ENCODE data around the gene SEBOX. TPM values are rescaled to one million over a fixed set of nuclear protein-coding genes. Genes with fewer than 3 reads are reported as not detected.

Gene SEBOX
- total and polyA plus RNA-seq, 4 donors, result not detected

DNA sequence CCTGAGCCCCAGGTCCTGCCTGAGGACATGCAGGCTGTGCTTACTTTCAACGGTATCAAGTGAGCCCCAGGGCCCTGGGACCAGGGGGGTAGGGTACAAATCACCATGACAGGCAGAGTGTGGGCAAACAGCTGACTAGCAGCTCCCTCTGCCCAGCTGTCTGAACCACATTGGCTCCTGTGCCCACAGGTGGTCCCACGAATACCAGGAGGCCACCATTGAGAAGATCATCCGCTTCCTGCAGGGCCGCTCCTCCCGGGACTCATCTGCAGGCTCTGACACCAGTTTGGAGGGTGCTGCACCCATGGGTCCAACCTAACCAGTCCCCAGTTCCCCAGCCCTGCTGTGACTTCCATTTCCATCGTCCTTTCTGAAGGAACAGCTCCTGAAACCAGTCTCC lies 31.0 kb upstream of the SEBOX start:
- WGBS, 2 donors, result 81 to 84% methylated on average over 6 of the region's 6 CpGs
- Histone ChIP-seq H3K36me3 (ENCODE audit: control insufficient read depth in 1 of 2, insufficient read depth in 2 of 2, low read length in 1 of 2) (peaks cover 0 to 4% of the 10 kb centered on the region in 2 donors), H3K9me3 (ENCODE audit: control insufficient read depth, low read length) (no peaks in the 10 kb centered on the region), H3K27me3 (ENCODE audit: control insufficient read depth in 1 of 2, insufficient read depth in 2 of 2, low read length in 1 of 2) (no peaks in the 10 kb centered on the region), H3K27ac (ENCODE audit: low read depth in 1 of 2, low read length in 2 of 2) (no peak overlapping the region), H3K4me1 (ENCODE audit: control insufficient read depth in 1 of 2, insufficient read depth in 2 of 2, low read length in 2 of 2) (no peaks in the 10 kb centered on the region), H3K4me3 (ENCODE audit: low read length in 2 of 2) (no peak overlapping the region)
- no peak for ATAC-seq (ENCODE audit: low FRiP score)
- DNase-seq, result no peak
- intact Hi-C loops (cut with DNase I), result no loop called here

DNA sequence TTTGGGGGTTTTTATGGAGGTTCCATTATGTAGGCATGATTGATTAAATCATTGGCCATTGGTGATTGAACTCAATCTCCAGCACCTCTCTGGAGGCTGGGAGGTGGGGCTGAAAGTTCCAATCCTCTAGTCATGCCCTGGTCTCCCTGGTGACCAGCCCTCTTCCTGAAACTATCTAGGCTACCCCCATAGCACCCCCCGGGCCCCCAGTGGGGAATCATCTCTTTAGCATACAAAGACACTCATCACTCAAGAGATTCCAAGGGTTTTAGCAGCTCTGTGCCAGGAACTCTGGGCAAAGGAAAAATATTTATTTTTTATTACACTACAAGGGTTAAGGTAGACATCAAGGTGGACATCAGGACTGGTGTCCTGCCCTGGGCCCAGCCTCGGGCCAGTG lies 30.4 kb upstream of the SEBOX start:
- intact Hi-C loops (cut with DNase I), result no loop called here
- 44 to 68% methylated on average over 2 of the region's 2 CpGs for WGBS, 2 donors
- Histone ChIP-seq H3K27ac (ENCODE audit: low read depth in 1 of 2, low read length in 2 of 2) (no peak overlapping the region), H3K4me3 (ENCODE audit: low read length in 2 of 2) (no peak overlapping the region), H3K9me3 (ENCODE audit: control insufficient read depth, low read length) (no peaks in the 10 kb centered on the region), H3K4me1 (ENCODE audit: control insufficient read depth in 1 of 2, insufficient read depth in 2 of 2, low read length in 2 of 2) (no peaks in the 10 kb centered on the region), H3K36me3 (ENCODE audit: control insufficient read depth in 1 of 2, insufficient read depth in 2 of 2, low read length in 1 of 2) (peaks cover 0 to 4% of the 10 kb centered on the region in 2 donors), H3K27me3 (ENCODE audit: control insufficient read depth in 1 of 2, insufficient read depth in 2 of 2, low read length in 1 of 2) (no peaks in the 10 kb centered on the region)
- no peak for ATAC-seq (ENCODE audit: low FRiP score)
- DNase-seq, result no peak

DNA sequence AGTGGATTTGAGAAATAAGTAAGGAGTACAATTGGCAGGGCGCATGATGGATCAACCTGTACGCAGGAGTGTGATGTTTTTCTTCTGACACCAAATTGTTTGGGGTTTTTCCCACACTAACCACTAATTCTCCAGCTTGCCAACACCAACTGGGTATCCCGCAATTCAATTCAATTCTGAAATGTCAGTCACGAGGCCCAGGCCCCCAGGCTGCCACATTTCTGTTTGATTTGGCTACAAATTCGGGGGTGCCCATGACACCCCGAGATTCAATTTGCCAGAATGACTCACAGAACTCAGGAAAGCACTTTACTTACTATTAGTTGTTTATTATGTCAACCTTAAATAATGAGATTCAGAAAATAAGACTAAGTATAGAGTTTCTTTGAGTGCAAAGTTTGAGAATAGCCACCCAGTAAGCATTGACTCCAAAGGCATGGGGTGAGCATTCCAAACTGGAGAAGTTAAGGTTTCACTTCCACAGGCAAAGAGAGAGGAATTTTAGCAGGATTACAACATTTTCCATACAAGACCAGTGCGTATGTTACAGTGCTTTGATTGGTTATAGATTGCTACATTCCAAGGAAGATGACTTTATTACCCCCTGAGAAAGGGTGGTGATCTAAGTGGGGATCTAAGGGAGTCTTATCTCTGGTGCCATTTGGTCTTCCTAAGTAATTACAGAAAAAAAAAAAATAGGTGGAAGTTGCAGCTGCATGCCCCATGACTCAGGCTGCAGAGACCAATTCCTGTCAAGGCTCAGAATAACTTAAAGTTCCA lies 29.5 kb upstream of the SEBOX start:
- no peaks in the 10 kb centered on the region for H3K27me3 ChIP-seq (ENCODE audit: control insufficient read depth in 1 of 2, insufficient read depth in 2 of 2, low read length in 1 of 2)
- 66 to 74% methylated on average over 7 of the region's 7 CpGs for WGBS, 2 donors

DNA sequence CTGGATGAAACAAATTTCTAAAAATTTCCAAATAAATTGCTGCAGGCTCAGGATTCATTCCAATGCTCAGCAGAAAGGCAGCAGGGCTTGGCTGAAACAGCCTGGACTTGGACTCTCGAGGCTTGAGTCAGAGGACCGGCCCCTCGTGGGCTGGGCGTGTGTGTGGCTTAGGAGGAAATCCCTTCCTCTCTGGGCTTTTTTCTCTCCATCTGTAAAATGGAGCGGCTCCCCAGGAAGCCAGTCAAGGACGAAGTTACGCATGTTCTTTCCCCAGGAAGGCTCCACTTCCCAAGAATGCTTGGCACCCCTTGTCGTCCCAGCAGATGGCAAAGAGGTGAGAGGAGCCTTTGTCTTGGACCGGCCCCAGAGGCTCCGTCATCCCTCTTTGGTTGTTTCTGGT lies 27.5 kb upstream of the SEBOX start:
- no peak for ATAC-seq (ENCODE audit: low FRiP score)
- H3K4me1 ChIP-seq (ENCODE audit: control insufficient read depth in 1 of 2, insufficient read depth in 2 of 2, low read length in 2 of 2), result no peaks in the 10 kb centered on the region
- H3K4me3 ChIP-seq (ENCODE audit: low read length in 2 of 2), result no peak overlapping the region
- H3K27me3 ChIP-seq (ENCODE audit: control insufficient read depth in 1 of 2, insufficient read depth in 2 of 2, low read length in 1 of 2), result no peaks in the 10 kb centered on the region
- peaks cover 0 to 6% of the 10 kb centered on the region in 2 donors for H3K36me3 ChIP-seq (ENCODE audit: control insufficient read depth in 1 of 2, insufficient read depth in 2 of 2, low read length in 1 of 2)
- DNase-seq, result no peak
- no peak overlapping the region for H3K27ac ChIP-seq (ENCODE audit: low read depth in 1 of 2, low read length in 2 of 2)
- 71 to 72% methylated on average over 10 of the region's 10 CpGs for WGBS, 2 donors
- intact Hi-C loops (cut with DNase I), result no loop called here
- H3K9me3 ChIP-seq (ENCODE audit: control insufficient read depth, low read length), result no peaks in the 10 kb centered on the region

More for the DNA sequence above, 29.5 kb upstream of the SEBOX start:
- H3K4me1 ChIP-seq (ENCODE audit: control insufficient read depth in 1 of 2, insufficient read depth in 2 of 2, low read length in 2 of 2), result no peaks in the 10 kb centered on the region
- no peak for DNase-seq
- peaks cover 0 to 6% of the 10 kb centered on the region in 2 donors for H3K36me3 ChIP-seq (ENCODE audit: control insufficient read depth in 1 of 2, insufficient read depth in 2 of 2, low read length in 1 of 2)
- H3K4me3 ChIP-seq (ENCODE audit: low read length in 2 of 2), result no peak overlapping the region
- no peak overlapping the region for H3K27ac ChIP-seq (ENCODE audit: low read depth in 1 of 2, low read length in 2 of 2)
- ATAC-seq (ENCODE audit: low FRiP score), result no peak
- no peaks in the 10 kb centered on the region for H3K9me3 ChIP-seq (ENCODE audit: control insufficient read depth, low read length)
- intact Hi-C loops (cut with DNase I), result no loop called here

DNA sequence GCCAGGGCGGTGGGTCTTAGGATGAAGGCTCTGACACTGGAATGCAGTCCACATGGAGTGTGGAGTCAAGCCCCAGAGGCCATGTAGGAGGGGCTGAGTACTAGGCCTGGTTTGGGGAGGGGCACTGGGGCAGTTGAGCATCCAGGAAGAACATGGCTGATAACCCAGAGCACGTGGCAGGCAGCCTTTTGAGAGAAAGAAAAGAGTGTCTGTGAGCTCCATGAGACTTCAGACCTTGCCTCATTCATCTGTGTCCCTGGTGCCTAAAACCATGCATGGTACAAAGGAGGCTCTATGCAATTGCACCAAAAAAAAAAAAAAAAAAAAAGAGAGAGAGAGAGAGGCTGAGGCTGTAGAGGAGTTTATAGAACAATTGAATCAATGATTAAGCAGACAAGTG lies 26.4 kb upstream of the SEBOX start:
- DNase-seq (no peak), ATAC-seq (ENCODE audit: low FRiP score) (no peak)
- Histone ChIP-seq H3K4me1 (ENCODE audit: control insufficient read depth in 1 of 2, insufficient read depth in 2 of 2, low read length in 2 of 2) (no peaks in the 10 kb centered on the region), H3K27me3 (ENCODE audit: control insufficient read depth in 1 of 2, insufficient read depth in 2 of 2, low read length in 1 of 2) (no peaks in the 10 kb centered on the region), H3K4me3 (ENCODE audit: low read length in 2 of 2) (no peak overlapping the region), H3K36me3 (ENCODE audit: control insufficient read depth in 1 of 2, insufficient read depth in 2 of 2, low read length in 1 of 2) (peaks cover 0 to 6% of the 10 kb centered on the region in 2 donors), H3K9me3 (ENCODE audit: control insufficient read depth, low read length) (no peaks in the 10 kb centered on the region), H3K27ac (ENCODE audit: low read depth in 1 of 2, low read length in 2 of 2) (no peak overlapping the region)
- intact Hi-C loops (cut with DNase I), result no loop called here
- 65 to 73% methylated on average over 2 of the region's 2 CpGs for WGBS, 2 donors

DNA sequence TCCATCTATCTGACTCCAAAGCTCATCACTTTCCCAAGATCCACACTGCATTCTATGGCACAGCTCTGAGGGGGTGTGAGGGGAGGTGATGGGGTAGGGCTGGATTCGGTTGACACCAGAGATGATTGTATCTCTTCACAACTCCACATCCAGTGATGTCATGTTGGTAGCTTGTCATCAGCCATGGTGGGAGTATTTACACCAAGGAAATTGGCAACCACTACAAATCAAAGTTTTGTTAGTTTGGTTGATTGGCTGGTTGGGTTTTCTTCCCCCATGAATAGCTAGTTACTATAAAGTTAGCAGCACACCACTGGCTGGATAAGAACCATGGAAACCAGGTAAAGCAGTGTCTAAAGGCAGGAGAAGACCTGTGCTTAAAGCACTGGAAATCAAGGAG lies 26.0 kb upstream of the SEBOX start:
- H3K27ac ChIP-seq (ENCODE audit: low read depth in 1 of 2, low read length in 2 of 2), result no peak overlapping the region
- H3K27me3 ChIP-seq (ENCODE audit: control insufficient read depth in 1 of 2, insufficient read depth in 2 of 2, low read length in 1 of 2), result no peaks in the 10 kb centered on the region
- H3K4me1 ChIP-seq (ENCODE audit: control insufficient read depth in 1 of 2, insufficient read depth in 2 of 2, low read length in 2 of 2), result no peaks in the 10 kb centered on the region
- whole genome bisulfite sequencing, 2 donors, result 88 to 98% methylated on average over 1 of the region's 1 CpG
- no peaks in the 10 kb centered on the region for H3K9me3 ChIP-seq (ENCODE audit: control insufficient read depth, low read length)
- intact Hi-C loops (cut with DNase I), result no loop called here
- H3K4me3 ChIP-seq (ENCODE audit: low read length in 2 of 2), result no peak overlapping the region
- DNase-seq (no peak), ATAC-seq (ENCODE audit: low FRiP score) (no peak)
- peaks cover 0 to 5% of the 10 kb centered on the region in 2 donors for H3K36me3 ChIP-seq (ENCODE audit: control insufficient read depth in 1 of 2, insufficient read depth in 2 of 2, low read length in 1 of 2)

DNA sequence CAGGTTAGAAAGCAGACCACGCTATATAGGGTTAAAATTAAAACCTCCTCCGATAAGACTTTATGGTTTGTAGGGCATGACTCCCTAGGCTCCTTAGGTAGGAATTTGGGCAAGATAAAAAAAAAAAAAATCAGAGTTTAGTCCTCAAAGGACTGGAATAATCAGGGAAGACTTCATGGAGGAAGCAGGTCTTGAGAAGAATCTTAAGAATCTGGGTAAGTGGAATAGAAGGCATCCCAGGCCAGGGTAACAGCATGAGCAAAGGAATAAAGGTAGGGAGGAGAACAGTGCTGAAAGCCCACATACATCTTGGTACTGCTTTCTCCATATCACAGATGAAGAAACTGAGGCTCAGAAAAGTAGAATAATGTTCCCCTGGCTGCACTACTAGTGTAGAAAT lies 25.6 kb upstream of the SEBOX start:
- Histone ChIP-seq H3K27ac (ENCODE audit: low read depth in 1 of 2, low read length in 2 of 2) (no peak overlapping the region), H3K27me3 (ENCODE audit: control insufficient read depth in 1 of 2, insufficient read depth in 2 of 2, low read length in 1 of 2) (no peaks in the 10 kb centered on the region), H3K9me3 (ENCODE audit: control insufficient read depth, low read length) (no peaks in the 10 kb centered on the region), H3K4me1 (ENCODE audit: control insufficient read depth in 1 of 2, insufficient read depth in 2 of 2, low read length in 2 of 2) (no peaks in the 10 kb centered on the region), H3K36me3 (ENCODE audit: control insufficient read depth in 1 of 2, insufficient read depth in 2 of 2, low read length in 1 of 2) (peaks cover 0 to 2% of the 10 kb centered on the region in 2 donors), H3K4me3 (ENCODE audit: low read length in 2 of 2) (no peak overlapping the region)
- intact Hi-C loops (cut with DNase I), result no loop called here
- DNase-seq, result no peak
- no peak for ATAC-seq (ENCODE audit: low FRiP score)
- 92 to 94% methylated on average over 2 of the region's 2 CpGs for WGBS, 2 donors

DNA sequence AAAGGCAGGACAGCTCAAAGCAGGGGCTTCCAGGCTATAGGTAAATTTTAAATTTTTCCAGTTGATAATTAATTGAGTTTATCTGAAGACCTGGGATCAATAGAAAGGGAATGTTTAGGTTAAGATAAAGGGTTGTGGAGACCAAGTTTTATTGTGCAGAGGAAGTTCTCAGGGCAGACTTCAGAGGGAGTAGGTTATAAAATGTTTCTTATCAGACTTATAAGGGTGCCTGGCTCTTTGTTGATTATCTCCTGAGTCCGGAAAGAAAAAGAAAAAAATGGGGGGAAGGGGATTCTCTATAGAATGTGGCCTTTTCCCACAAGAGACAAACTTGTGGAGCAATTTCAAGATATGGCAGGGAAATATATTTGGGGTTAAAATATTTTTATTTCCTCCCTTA lies 25.1 kb upstream of the SEBOX start:
- no peaks in the 10 kb centered on the region for H3K4me1 ChIP-seq (ENCODE audit: control insufficient read depth in 1 of 2, insufficient read depth in 2 of 2, low read length in 2 of 2)
- H3K36me3 ChIP-seq (ENCODE audit: control insufficient read depth in 1 of 2, insufficient read depth in 2 of 2, low read length in 1 of 2), result peaks cover 0 to 2% of the 10 kb centered on the region in 2 donors
- DNase-seq, result no peak
- ATAC-seq (ENCODE audit: low FRiP score), result no peak
- WGBS, 2 donors, result 91 to 96% methylated on average over 1 of the region's 1 CpG
- H3K9me3 ChIP-seq (ENCODE audit: control insufficient read depth, low read length), result no peaks in the 10 kb centered on the region
- intact Hi-C loops (cut with DNase I), result no loop called here
- no peak overlapping the region for H3K4me3 ChIP-seq (ENCODE audit: low read length in 2 of 2)
- no peaks in the 10 kb centered on the region for H3K27me3 ChIP-seq (ENCODE audit: control insufficient read depth in 1 of 2, insufficient read depth in 2 of 2, low read length in 1 of 2)
- H3K27ac ChIP-seq (ENCODE audit: low read depth in 1 of 2, low read length in 2 of 2), result no peak overlapping the region

DNA sequence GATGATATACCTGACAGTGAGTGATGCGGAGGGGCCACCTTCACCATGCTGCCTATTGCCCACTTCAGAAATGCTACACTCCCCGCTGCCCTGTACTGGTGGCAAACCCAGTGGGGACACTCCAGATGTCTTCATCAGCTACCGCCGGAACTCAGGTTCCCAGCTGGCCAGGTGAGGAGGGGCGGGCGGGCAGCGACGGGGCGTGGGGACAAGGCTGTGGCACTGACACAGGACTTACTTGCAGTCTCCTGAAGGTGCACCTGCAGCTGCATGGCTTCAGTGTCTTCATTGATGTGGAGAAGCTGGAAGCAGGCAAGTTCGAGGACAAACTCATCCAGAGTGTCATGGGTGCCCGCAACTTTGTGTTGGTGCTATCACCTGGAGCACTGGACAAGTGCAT lies 23.1 kb upstream of the SEBOX start:
- Histone ChIP-seq H3K27me3 (ENCODE audit: control insufficient read depth in 1 of 2, insufficient read depth in 2 of 2, low read length in 1 of 2) (no peaks in the 10 kb centered on the region), H3K4me3 (ENCODE audit: low read length in 2 of 2) (no peak overlapping the region), H3K36me3 (ENCODE audit: control insufficient read depth in 1 of 2, insufficient read depth in 2 of 2, low read length in 1 of 2) (peaks cover 0 to 2% of the 10 kb centered on the region in 2 donors), H3K4me1 (ENCODE audit: control insufficient read depth in 1 of 2, insufficient read depth in 2 of 2, low read length in 2 of 2) (no peaks in the 10 kb centered on the region), H3K27ac (ENCODE audit: low read depth in 1 of 2, low read length in 2 of 2) (no peak overlapping the region), H3K9me3 (ENCODE audit: control insufficient read depth, low read length) (no peaks in the 10 kb centered on the region)
- intact Hi-C loops (cut with DNase I), result no loop called here
- 95 to 96% methylated on average over 11 of the region's 11 CpGs for WGBS, 2 donors
- ATAC-seq (ENCODE audit: low FRiP score) (no peak), DNase-seq (peak in 1 of 2 donors; percentile 50)

Data from aorta (tissue), 5 donors.